Measurements from ENCODE around the gene JMJD6. TPM values are rescaled to one million over a fixed set of nuclear protein-coding genes. Genes with fewer than 3 reads are reported as not detected.

The JMJD6 gene
- total and polyA plus RNA-seq, 2 of the 8 experiments (the other 6 are each of a cell fraction or from before 2014, with no cell fraction given): 8.6 to 18.6 TPM

DNA sequence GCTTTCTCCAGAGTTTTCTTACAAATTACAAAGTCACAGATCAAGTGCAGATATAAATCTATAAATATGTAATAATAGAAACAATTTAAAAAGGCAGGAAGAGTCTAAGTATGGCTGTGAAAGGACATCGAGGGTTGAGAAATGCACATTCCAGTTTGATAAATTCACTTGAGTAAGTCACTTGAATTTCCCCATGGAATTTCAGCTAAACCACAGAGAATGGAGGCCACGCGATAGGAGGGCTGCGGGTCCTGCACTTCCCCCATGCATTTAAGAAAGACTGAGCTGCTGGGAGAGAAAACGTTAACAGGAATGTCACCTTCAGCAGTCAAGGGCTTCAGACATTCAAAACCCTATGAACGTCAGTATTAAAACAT lies 9.6 kb downstream of the JMJD6 start (continued):
- TF ChIP-seq, protein P1, sequence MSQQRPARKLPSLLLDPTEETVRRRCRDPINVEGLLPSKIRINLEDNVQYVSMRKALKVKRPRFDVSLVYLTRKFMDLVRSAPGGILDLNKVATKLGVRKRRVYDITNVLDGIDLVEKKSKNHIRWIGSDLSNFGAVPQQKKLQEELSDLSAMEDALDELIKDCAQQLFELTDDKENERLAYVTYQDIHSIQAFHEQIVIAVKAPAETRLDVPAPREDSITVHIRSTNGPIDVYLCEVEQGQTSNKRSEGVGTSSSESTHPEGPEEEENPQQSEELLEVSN (IDR thresholded peaks at IDR 0.05): no peak
- no peak for TF ChIP-seq SIX5 (IDR thresholded peaks at IDR 0.05; ENCODE audit: low read depth, low read length)

Measured in H1 (cell line).